Measurements from ENCODE around the gene MS4A10. TPM values are rescaled to one million over a fixed set of nuclear protein-coding genes. Genes with fewer than 3 reads are reported as not detected.

MS4A10 gene
- total RNA-seq, 3 donors from 2014 or later, result 1.2 TPM; not detected in 2

DNA sequence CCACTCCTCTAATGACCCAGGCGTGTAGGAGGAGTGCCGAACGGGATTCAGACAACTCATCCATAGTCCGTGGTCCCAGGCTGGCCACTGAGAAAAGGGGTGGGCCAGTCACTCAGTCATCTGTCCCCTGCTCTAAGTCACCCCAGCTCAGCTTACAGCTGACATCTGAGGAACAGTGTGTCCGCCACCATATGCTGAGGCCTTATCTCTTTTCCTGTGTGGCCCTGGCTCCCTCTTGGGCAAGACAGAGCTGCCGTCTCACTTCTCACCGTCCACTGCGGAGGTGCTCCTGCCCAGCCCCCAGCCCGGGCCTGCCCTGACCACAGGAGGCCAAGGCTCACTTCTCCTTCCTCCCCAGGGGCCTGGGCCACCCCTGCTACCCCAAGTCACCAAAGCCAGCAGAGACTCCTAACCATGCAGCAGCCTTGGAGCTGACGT is 63.6 kb downstream of the MS4A10 start:
- intact Hi-C loops (cut with DNase I, micrococcal nuclease), result no loop called here
- no peaks in the 10 kb centered on the region for H3K36me3 ChIP-seq (ENCODE audit: low read depth)
- no peak for ATAC-seq

GRCh38 chr11:60849641-60850520 is 64.7 kb downstream of the MS4A10 start:
- H3K4me3 ChIP-seq, result no peak overlapping the region
- TF ChIP-seq CTCF (IDR thresholded peaks at IDR 0.05), result no peak
- H3K36me3 ChIP-seq (ENCODE audit: low read depth), result no peaks in the 10 kb centered on the region
- no peak for ATAC-seq
- H3K9me3 ChIP-seq, result no peaks in the 10 kb centered on the region
- DNase-seq, result peak in 1 of 3 donors; percentile 21
- H3K4me1 ChIP-seq (ENCODE audit: low read depth), result peaks cover 14% of the 10 kb centered on the region
- intact Hi-C loops (cut with DNase I, micrococcal nuclease), result no loop called here

More for the DNA sequence above, 63.6 kb downstream of the MS4A10 start:
- Histone ChIP-seq H3K4me1 (ENCODE audit: low read depth) (peaks cover 23% of the 10 kb centered on the region), H3K9me3 (no peaks in the 10 kb centered on the region), H3K4me3 (no peak overlapping the region)
- peak in 2 of 3 donors; percentile 27 to 44 for DNase-seq
- TF ChIP-seq CTCF (IDR thresholded peaks at IDR 0.05), result no peak

Other genes starting within 250 kb of the MS4A10 start
- 10 to 100 TPM; 11.5 to 36.2 (median 18.4) TPM for gene MS4A8, start 85.7 kb upstream of the MS4A10 start, total RNA-seq
- gene MS4A18, start 60.6 kb upstream of the MS4A10 start, total RNA-seq, result not detected
- gene MS4A15, start 28.5 kb upstream of the MS4A10 start, total RNA-seq, result under 1 TPM in 1 of 3 donors, not detected in 2; 0.38 TPM
- 10 to 100 TPM in 2 of 3 donors, 1 to 10 TPM in 1; 8.8 to 14.9 (median 14.7) TPM for gene CCDC86, start 56.8 kb downstream of the MS4A10 start, total RNA-seq
- 1 to 10 TPM; 1.8 to 3.4 (median 2.6) TPM for gene PTGDR2, start 70.6 kb downstream of the MS4A10 start, total RNA-seq
- gene ZP1, start 82.2 kb downstream of the MS4A10 start, total RNA-seq, result under 1 TPM in 2 of 3 donors, not detected in 1; 0.23 to 0.41 TPM
- 10 to 100 TPM; 61.1 to 74.1 (median 64.6) TPM for gene PRPF19, start 121.3 kb downstream of the MS4A10 start, total RNA-seq
- gene TMEM109, start 128.8 kb downstream of the MS4A10 start, total RNA-seq, result 10 to 100 TPM; 35.8 to 95.2 (median 46.6) TPM
- 10 to 100 TPM in 1 of 3 donors, 1 to 10 TPM in 2; 3.9 to 11.8 (median 8.5) TPM for gene TMEM132A, start 139.1 kb downstream of the MS4A10 start, total RNA-seq
- gene SLC15A3, start 166.8 kb downstream of the MS4A10 start, total RNA-seq, result 10 to 100 TPM in 2 of 3 donors, 1 to 10 TPM in 1; 6.2 to 36.8 (median 18.4) TPM
- gene CD6, start 186.3 kb downstream of the MS4A10 start, total RNA-seq, result 1 to 10 TPM; 2.3 to 4.3 (median 2.8) TPM